HCT116 (cell line): Measurements from ENCODE around the gene TNRC6B. TPM values are rescaled to one million over a fixed set of nuclear protein-coding genes. Genes with fewer than 3 reads are reported as not detected.

ENCODE experiments used
- ATAC-seq: fragments of 200-7000 bp; cut with Tn5 transposase; 2 replicates; pipeline ENCODE4 v1.9.1; 2020; ENCODE audit warnings: mild to moderate bottlenecking, moderate library complexity
- BruUV-seq: library from RNA; stranded (reverse); fragments of 400-500 nt; replicated peaks from 2 replicates; lab custom pipeline; 2021; lab: Mats Ljungman, UMichigan
- CTCF ChIA-PET: fragments of 300-600 bp; sonication (Branson Sonifier 250); formaldehyde crosslinking; loops from one replicate; lab custom pipeline; 2021; ENCODE audit warnings: antibody characterized with exemption; lab: Charles Lee
- POLR2A ChIA-PET: fragments of 300-600, 350-600 bp; sonication (Branson Sonifier 250); formaldehyde crosslinking; loops from one replicate; lab custom pipeline; 2021; ENCODE audit warnings: antibody characterized with exemption; lab: Charles Lee
- RAD21 ChIA-PET, 2 experiments: fragments of 300-600 bp; sonication (Branson Sonifier 250); formaldehyde crosslinking; loops; one replicate each; lab custom pipeline; 2023; ENCODE audit warnings: low total read pairs in 2 of 2; ENCODE audit not compliant: uncharacterized antibody in 2 of 2, unreplicated experiment in 2 of 2, low non-redundant PET in 1 of 2; lab: Charles Lee
- DNase-seq: peaks from one replicate; pipeline ENCODE4 v3.0.0-alpha.2; 2010; ENCODE audit warnings: low read depth, low spot score
- H2AFZ ChIP-seq: fragments of 200-600 bp; shearing (Covaris generic), sonication (generic); 2 replicates; pipeline ENCODE4 v1.6.1; 2017; ENCODE audit warnings: low read depth, mixed run types, mixed read lengths, antibody characterized with exemption, low read length; ENCODE audit not compliant: poor library complexity, severe bottlenecking
- H3K27ac ChIP-seq: 2 replicates; pipeline ENCODE4 v1.5.1; 2012; ENCODE audit warnings: low read depth, low read length
- H3K27me3 ChIP-seq: fragments of 200-600 bp; sonication (generic); 2 replicates; pipeline ENCODE4 v1.6.1; 2016; ENCODE audit warnings: mixed run types, low read length, mixed read lengths; ENCODE audit not compliant: insufficient read depth
- H3K36me3 ChIP-seq, 2 experiments: fragments of 200-500 bp in 1 of 2; fragments of 200-600 bp in 1 of 2; sonication (Bioruptor generic) in 1 of 2; sonication (generic) in 1 of 2; 2 replicates each; pipeline versions ENCODE4 v1.5.1 to v1.6.1; 2014 to 2016; ENCODE audit warnings: low read length in 2 of 2, inconsistent platforms in 1 of 2, mixed read lengths in 1 of 2, mixed run types in 1 of 2; ENCODE audit not compliant: insufficient read depth in 2 of 2, control insufficient read depth in 1 of 2
- H3K4me1 ChIP-seq, 2 experiments: fragments of 200-600 bp in 1 of 2; sonication (generic) in 1 of 2; 2 replicates each; pipeline versions ENCODE4 v1.5.1 to v1.6.1; 2012 to 2017; ENCODE audit warnings: low read length in 2 of 2, inconsistent platforms in 1 of 2, mild to moderate bottlenecking in 1 of 2, mixed read lengths in 1 of 2, mixed run types in 1 of 2, moderate library complexity in 1 of 2; ENCODE audit not compliant: insufficient read depth in 2 of 2, control insufficient read depth in 1 of 2
- H3K4me2 ChIP-seq: fragments of 200-600 bp; sonication (generic); 2 replicates; pipeline ENCODE4 v1.6.1; 2017; ENCODE audit warnings: mixed run types, low read length, mixed read lengths
- H3K4me3 ChIP-seq, 2 experiments: fragments of 200-600 bp in 1 of 2; sonication (generic) in 1 of 2; replicated peaks in 1 of 2; 2 replicates each; pipeline ENCODE4 v1.5.1; 2011 to 2016; ENCODE audit warnings: low read length in 2 of 2, control low read depth in 1 of 2, low read depth in 1 of 2, mild to moderate bottlenecking in 1 of 2, mixed read lengths in 1 of 2, mixed run types in 1 of 2
- H3K79me2 ChIP-seq: fragments of 200-600 bp; sonication (generic); 2 replicates; pipeline ENCODE4 v1.6.1; 2017; ENCODE audit warnings: mild to moderate bottlenecking, mixed run types, low read length, moderate library complexity, mixed read lengths; ENCODE audit not compliant: insufficient read depth
- H3K9ac ChIP-seq: fragments of 200-600 bp; sonication (generic); 2 replicates; pipeline ENCODE4 v1.6.1; 2016; ENCODE audit warnings: low read length, mixed read lengths
- H3K9me2 ChIP-seq: fragments of 200-600 bp; sonication (generic), shearing (Covaris generic); 2 replicates; pipeline ENCODE4 v1.6.1; 2017; ENCODE audit warnings: mixed run types, mild to moderate bottlenecking, moderate library complexity; ENCODE audit not compliant: insufficient read depth
- H3K9me3 ChIP-seq, 2 experiments: fragments of 200-500 bp in 1 of 2; fragments of 200-600 bp in 1 of 2; sonication (Bioruptor generic) in 1 of 2; sonication (generic) in 1 of 2; 2 replicates each; pipeline ENCODE4 v1.6.1; 2014 to 2017; ENCODE audit warnings: low read length in 2 of 2, mixed read lengths in 2 of 2, inconsistent platforms in 1 of 2, low read depth in 1 of 2, mild to moderate bottlenecking in 1 of 2, mixed run types in 1 of 2, moderate library complexity in 1 of 2; ENCODE audit not compliant: control insufficient read depth in 1 of 2, insufficient read depth in 1 of 2
- H4K20me1 ChIP-seq: fragments of 200-600 bp; sonication (generic), shearing (Covaris generic); 2 replicates; pipeline ENCODE4 v1.6.1; 2017; ENCODE audit warnings: mixed run types, mild to moderate bottlenecking, moderate library complexity; ENCODE audit not compliant: insufficient read depth
- ATF3 ChIP-seq: IDR thresholded peaks from 2 replicates; pipeline ENCODE4 v1.6.1; 2012
- EGR1 ChIP-seq: IDR thresholded peaks from 2 replicates; pipeline ENCODE4 v1.6.1; 2012; ENCODE audit warnings: low read depth
- ELF1 ChIP-seq: IDR thresholded peaks from 2 replicates; pipeline ENCODE4 v1.6.1; 2012; ENCODE audit warnings: low read depth, borderline replicate concordance
- EZH2 ChIP-seq: fragments of 200-600 bp; sonication (generic); IDR thresholded peaks from 2 replicates; pipeline ENCODE4 v1.6.1; 2017; ENCODE audit warnings: antibody characterized with exemption, mixed run types
- JUND ChIP-seq: IDR thresholded peaks from 2 replicates; pipeline ENCODE4 v1.6.1; 2012
- REST ChIP-seq: IDR thresholded peaks from 2 replicates; pipeline ENCODE4 v1.6.1; 2012; ENCODE audit warnings: low read depth
- TCF7L2 ChIP-seq: IDR thresholded peaks from 2 replicates; pipeline ENCODE4 v1.7.0; 2011; ENCODE audit warnings: borderline replicate concordance, inconsistent platforms; ENCODE audit not compliant: insufficient read depth, insufficient read length; ENCODE audit errors: extremely low read depth
- YY1 ChIP-seq: IDR thresholded peaks from 2 replicates; pipeline ENCODE4 v1.6.1; 2011; ENCODE audit warnings: low read length, low read depth, moderate library complexity, mild to moderate bottlenecking; ENCODE audit not compliant: insufficient replicate concordance; ENCODE audit errors: extremely low read depth
- ZNF274 ChIP-seq: fragments of 200-500 bp; sonication (Bioruptor generic); IDR thresholded peaks from 2 replicates; pipeline ENCODE4 v1.6.1; 2014; ENCODE audit warnings: mild to moderate bottlenecking, low read depth, low read length, inconsistent platforms
- intact Hi-C: fragments of 100-400 bp; cut with micrococcal nuclease; formaldehyde crosslinking; loops from 2 replicates; pipeline ENCODE4 v1.10.0; 2022
- total RNA-seq: library from RNA; stranded (reverse); gene quantifications from one replicate; pipeline ENCODE4 v1.2.1, GENCODE V29; 2021; ENCODE audit not compliant: unreplicated experiment
- TF ChIP-seq, protein P1 (sequence below): IDR thresholded peaks from 2 replicates; pipeline ENCODE4 v1.6.1; 2012

TNRC6B gene
- total RNA-seq, 1 experiment from 2014 or later: 29.8 TPM

GRCh38 chr22:40232624-40233023 lies 54.9 kb downstream of the TNRC6B start:
- Histone ChIP-seq H3K9me2 (no peaks in the 10 kb centered on the region), H3K36me3 (no peaks in the 10 kb centered on the region), H3K9ac (no peak overlapping the region), H3K27ac (no peak overlapping the region), H2AFZ (no peak overlapping the region), H3K4me3 (no peak overlapping the region), H3K27me3 (no peaks in the 10 kb centered on the region), H4K20me1 (no peaks in the 10 kb centered on the region), H3K79me2 (peaks cover 20% of the 10 kb centered on the region), H3K4me2 (no peak overlapping the region), H3K9me3 (no peaks in the 10 kb centered on the region), H3K4me1 (peaks cover 4 to 7% of the 10 kb centered on the region in 2 experiments; a peak in 3 of 4 replicates)
- ChIA-PET CTCF (no interaction called here), POLR2A (no interaction called here), RAD21 (no interaction called here)
- intact Hi-C loops: no loop called here
- ATAC-seq: no peak
- no peak for DNase-seq
- TF ChIP-seq YY1: no peak
- TF ChIP-seq REST: no peak
- TF ChIP-seq EZH2: no peak
- TF ChIP-seq, protein P1, sequence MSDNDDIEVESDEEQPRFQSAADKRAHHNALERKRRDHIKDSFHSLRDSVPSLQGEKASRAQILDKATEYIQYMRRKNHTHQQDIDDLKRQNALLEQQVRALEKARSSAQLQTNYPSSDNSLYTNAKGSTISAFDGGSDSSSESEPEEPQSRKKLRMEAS: no peak
- TF ChIP-seq ATF3: no peak
- no peak for TF ChIP-seq TCF7L2
- TF ChIP-seq JUND: no peak
- TF ChIP-seq ELF1: no peak
- no peak for TF ChIP-seq ZNF274
- no peak for TF ChIP-seq EGR1
- BruUV-seq: no TSS peak
